HepG2 (cell line): ENCODE results near the gene DRAP1. TPM values are rescaled to one million over a fixed set of nuclear protein-coding genes. Genes with fewer than 3 reads are reported as not detected.

Experiments
- TMF1 ChIP-seq: sonication (generic); formaldehyde crosslinking; IDR thresholded peaks from 2 replicates; pipeline ENCODE4 v1.8.1; 2022; ENCODE audit warnings: low read depth, missing genetic modification reagents
- ZBTB46 ChIP-seq: sonication (generic); formaldehyde crosslinking; IDR thresholded peaks from 2 replicates; pipeline ENCODE4 v1.4.0; 2020; ENCODE audit warnings: mild to moderate bottlenecking, missing genetic modification reagents, borderline replicate concordance
- ZNF382 ChIP-seq: sonication (generic); formaldehyde crosslinking; IDR thresholded peaks from 2 replicates; pipeline ENCODE4 v1.5.0; 2020; ENCODE audit warnings: missing genetic modification reagents, mild to moderate bottlenecking, borderline replicate concordance
- ZNF770 ChIP-seq: sonication (generic); formaldehyde crosslinking; IDR thresholded peaks from 2 replicates; pipeline ENCODE4 v1.5.0; 2020; ENCODE audit warnings: mild to moderate bottlenecking, missing genetic modification reagents
- polyA plus RNA-seq, 8 experiments: library from polyadenylated mRNA; depleted of rRNA in 3 of 8; stranded (reverse) in 7 of 8; unstranded in 1 of 8; fragments of >200 nt; fragmentation: Illumina TruSeq in 4 of 8; extraction: Trizol in 4 of 8; gene quantifications; 2 replicates each; pipeline versions ENCODE4 v1.2.1 to v1.2.3, GENCODE V29; 2011 to 2016; ENCODE audit warnings: low read depth in 4 of 8, missing spikeins in 1 of 8, mixed read lengths in 1 of 8; ENCODE audit not compliant: insufficient read depth in 1 of 8
- total RNA-seq, 5 experiments: library from RNA; depleted of rRNA; stranded (reverse); fragments of >200 nt; fragmentation: Illumina TruSeq; extraction: Trizol; gene quantifications; 2 replicates each; pipeline ENCODE4 v1.2.3, GENCODE V29; 2016; ENCODE audit warnings: low read depth in 1 of 5
- TF ChIP-seq, protein P1 (sequence below): sonication (generic); formaldehyde crosslinking; IDR thresholded peaks from 2 replicates; pipeline ENCODE4 v1.4.0; 2020; ENCODE audit warnings: missing genetic modification reagents

DRAP1 gene
- total and polyA plus RNA-seq, 2 of the 13 experiments (the other 11 are each of a cell fraction or from before 2014, with no cell fraction given), result 46.8 to 52.3 TPM

- TF ChIP-seq, protein P1, sequence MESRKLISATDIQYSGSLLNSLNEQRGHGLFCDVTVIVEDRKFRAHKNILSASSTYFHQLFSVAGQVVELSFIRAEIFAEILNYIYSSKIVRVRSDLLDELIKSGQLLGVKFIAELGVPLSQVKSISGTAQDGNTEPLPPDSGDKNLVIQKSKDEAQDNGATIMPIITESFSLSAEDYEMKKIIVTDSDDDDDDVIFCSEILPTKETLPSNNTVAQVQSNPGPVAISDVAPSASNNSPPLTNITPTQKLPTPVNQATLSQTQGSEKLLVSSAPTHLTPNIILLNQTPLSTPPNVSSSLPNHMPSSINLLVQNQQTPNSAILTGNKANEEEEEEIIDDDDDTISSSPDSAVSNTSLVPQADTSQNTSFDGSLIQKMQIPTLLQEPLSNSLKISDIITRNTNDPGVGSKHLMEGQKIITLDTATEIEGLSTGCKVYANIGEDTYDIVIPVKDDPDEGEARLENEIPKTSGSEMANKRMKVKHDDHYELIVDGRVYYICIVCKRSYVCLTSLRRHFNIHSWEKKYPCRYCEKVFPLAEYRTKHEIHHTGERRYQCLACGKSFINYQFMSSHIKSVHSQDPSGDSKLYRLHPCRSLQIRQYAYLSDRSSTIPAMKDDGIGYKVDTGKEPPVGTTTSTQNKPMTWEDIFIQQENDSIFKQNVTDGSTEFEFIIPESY, result no peak
- no peak for TF ChIP-seq TMF1
- no peak for TF ChIP-seq ZBTB46 (CRISPR knock-in tag)
- no peak for TF ChIP-seq ZNF770 (CRISPR knock-in tag)
- TF ChIP-seq ZNF382 (CRISPR knock-in tag), result no peak
- TF ChIP-seq, all 625 proteins: peak for 2
Observed at GRCh38 chr11:65907878-65908277, 11.3 kb upstream of the DRAP1 start (continued).
